Upper lobe of left lung (tissue), 6 donors: ENCODE results near the gene SLC6A15. TPM values are rescaled to one million over a fixed set of nuclear protein-coding genes. Genes with fewer than 3 reads are reported as not detected.

ENCODE experiments used
- ATAC-seq, 2 donors: fragments of 200-7000 bp; cut with Tn5 transposase; one replicate each; pipeline ENCODE4 v1.9.1; 2022; ENCODE audit warnings: mild to moderate bottlenecking in 2 of 2, moderate library complexity in 2 of 2; ENCODE audit not compliant: low FRiP score in 2 of 2
- DNase-seq, 2 donors: peaks; one replicate each; pipeline ENCODE4 v3.0.0-alpha.2; 2019 to 2020
- H3K27ac ChIP-seq, 4 donors: fragments of 200-600 bp; sonication (generic); one replicate each; pipeline ENCODE4 v1.5.1; 2016 to 2019
- H3K27me3 ChIP-seq, 4 donors: fragments of 200-600 bp; sonication (generic); one replicate each; pipeline ENCODE4 v1.5.1; 2017 to 2019
- H3K36me3 ChIP-seq, 4 donors: fragments of 200-600 bp; sonication (generic); one replicate each; pipeline ENCODE4 v1.5.1; 2016 to 2019
- H3K4me1 ChIP-seq, 4 donors: fragments of 200-600 bp; sonication (generic); one replicate each; pipeline ENCODE4 v1.5.1; 2018 to 2019
- H3K4me3 ChIP-seq, 4 donors: fragments of 200-600 bp; sonication (generic); one replicate each; pipeline ENCODE4 v1.5.1; 2017 to 2019; ENCODE audit warnings: mild to moderate bottlenecking in 2 of 4, moderate library complexity in 1 of 4
- H3K9me3 ChIP-seq, 4 donors: fragments of 200-600 bp; sonication (generic); one replicate each; pipeline ENCODE4 v1.5.1; 2018 to 2019
- EP300 ChIP-seq, 4 donors: sonication (generic); formaldehyde crosslinking; IDR thresholded peaks; one replicate each; pipeline ENCODE4 v1.5.1; 2017; ENCODE audit warnings: antibody characterized with exemption in 4 of 4, control low read depth in 2 of 4
- POLR2A ChIP-seq, 4 donors: fragments of 450-650 bp; IDR thresholded peaks; one replicate each; pipeline ENCODE4 v1.5.1; 2016 to 2017; ENCODE audit warnings: antibody characterized with exemption in 4 of 4, mild to moderate bottlenecking in 2 of 4
- POLR2AphosphoS5 ChIP-seq, 2 donors: sonication (generic); formaldehyde crosslinking; IDR thresholded peaks; one replicate each; pipeline ENCODE4 v1.5.1; 2017; ENCODE audit warnings: antibody characterized with exemption in 2 of 2
- WGBS, 2 donors: methylation state at CpG; one replicate each; pipeline ENCODE4 v1.1.5; 2017 to 2018; 5-methylcytosine and 5-hydroxymethylcytosine counted together
- total RNA-seq, 6 donors: library from RNA; depleted of rRNA in 4 of 6; stranded (reverse); fragments of >200 nt in 4 of 6; gene quantifications; one replicate each; pipeline versions ENCODE4 v1.1.0 to v1.2.1, GENCODE V29; 2016 to 2021
- TF ChIP-seq, protein P1 (sequence below), 6 experiments: fragments of 450-650 bp in 4 of 6; fragments of 200-600 bp in 2 of 6; sonication (generic) in 2 of 6; IDR thresholded peaks; one replicate each; pipeline ENCODE4 v1.5.1; 2016 to 2019; ENCODE audit warnings: antibody characterized with exemption in 6 of 6
- donor health status: DM: no; HTN: no; CAD: no; lungs with moderate emphysema.
- donor health status: DM: no; HTN: yes; CAD: no; lungs with severe emphysema.

SLC6A15 gene
- total RNA-seq, 6 donors from 2014 or later, result 0.30 to 0.69 (median 0.44) TPM; not detected in 3

- DNase-seq (no peak), ATAC-seq (no peak)
- TF ChIP-seq POLR2AphosphoS5 (IDR thresholded peaks at IDR 0.05) (no peak), POLR2A (IDR thresholded peaks at IDR 0.05) (no peak), EP300 (IDR thresholded peaks at IDR 0.05) (no peak)
- TF ChIP-seq, protein P1, sequence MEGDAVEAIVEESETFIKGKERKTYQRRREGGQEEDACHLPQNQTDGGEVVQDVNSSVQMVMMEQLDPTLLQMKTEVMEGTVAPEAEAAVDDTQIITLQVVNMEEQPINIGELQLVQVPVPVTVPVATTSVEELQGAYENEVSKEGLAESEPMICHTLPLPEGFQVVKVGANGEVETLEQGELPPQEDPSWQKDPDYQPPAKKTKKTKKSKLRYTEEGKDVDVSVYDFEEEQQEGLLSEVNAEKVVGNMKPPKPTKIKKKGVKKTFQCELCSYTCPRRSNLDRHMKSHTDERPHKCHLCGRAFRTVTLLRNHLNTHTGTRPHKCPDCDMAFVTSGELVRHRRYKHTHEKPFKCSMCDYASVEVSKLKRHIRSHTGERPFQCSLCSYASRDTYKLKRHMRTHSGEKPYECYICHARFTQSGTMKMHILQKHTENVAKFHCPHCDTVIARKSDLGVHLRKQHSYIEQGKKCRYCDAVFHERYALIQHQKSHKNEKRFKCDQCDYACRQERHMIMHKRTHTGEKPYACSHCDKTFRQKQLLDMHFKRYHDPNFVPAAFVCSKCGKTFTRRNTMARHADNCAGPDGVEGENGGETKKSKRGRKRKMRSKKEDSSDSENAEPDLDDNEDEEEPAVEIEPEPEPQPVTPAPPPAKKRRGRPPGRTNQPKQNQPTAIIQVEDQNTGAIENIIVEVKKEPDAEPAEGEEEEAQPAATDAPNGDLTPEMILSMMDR (IDR thresholded peaks at IDR 0.05), result no peak
- Histone ChIP-seq H3K36me3 (no peaks in the 10 kb centered on the region), H3K4me3 (no peak overlapping the region), H3K4me1 (no peaks in the 10 kb centered on the region), H3K27me3 (no peaks in the 10 kb centered on the region), H3K27ac (no peak overlapping the region), H3K9me3 (no peaks in the 10 kb centered on the region)
- WGBS, 2 donors, result 72 to 74% methylated on average over 2 of the region's 2 CpGs
Measured at GRCh38 chr12:84889818-84890217, 22.8 kb downstream of the SLC6A15 start.

- ATAC-seq, result no peak
- TF ChIP-seq, protein P1 (IDR thresholded peaks at IDR 0.05), result no peak
- TF ChIP-seq POLR2AphosphoS5 (IDR thresholded peaks at IDR 0.05) (no peak), EP300 (IDR thresholded peaks at IDR 0.05) (no peak), POLR2A (IDR thresholded peaks at IDR 0.05) (no peak)
Measured at GRCh38 chr12:84888861-84889260, 23.7 kb downstream of the SLC6A15 start.

DNA sequence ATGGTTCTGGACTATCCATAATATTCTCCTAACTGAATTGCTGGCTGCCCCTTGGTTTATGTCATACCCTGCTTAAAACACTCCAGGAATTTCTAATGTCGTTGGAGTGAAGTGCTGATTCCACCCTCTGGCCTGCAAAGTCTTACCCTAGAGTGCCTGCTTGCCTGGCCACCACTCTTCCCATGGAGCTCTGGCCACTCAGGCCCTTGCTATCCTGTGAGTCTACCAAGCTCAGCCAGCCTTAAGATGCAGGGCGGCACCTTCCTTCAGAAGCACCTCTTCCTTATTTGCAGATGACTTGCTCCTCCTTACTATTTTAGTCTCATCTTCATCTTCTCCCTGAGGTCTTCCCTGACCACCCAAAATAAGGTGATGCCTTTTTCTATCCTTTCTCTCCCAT, 35.3 kb downstream of the SLC6A15 start:
- H3K36me3 ChIP-seq, result no peaks in the 10 kb centered on the region
- TF ChIP-seq EP300 (IDR thresholded peaks at IDR 0.05) (no peak), POLR2AphosphoS5 (IDR thresholded peaks at IDR 0.05) (no peak), POLR2A (IDR thresholded peaks at IDR 0.05) (no peak)
- TF ChIP-seq, protein P1 (IDR thresholded peaks at IDR 0.05), result no peak
- WGBS, 2 donors, result 52 to 57% methylated on average over 2 of the region's 2 CpGs
- H3K4me1 ChIP-seq, result no peaks in the 10 kb centered on the region
- no peak overlapping the region for H3K27ac ChIP-seq
- H3K4me3 ChIP-seq, result no peak overlapping the region
- H3K27me3 ChIP-seq, result no peaks in the 10 kb centered on the region
- H3K9me3 ChIP-seq, result no peaks in the 10 kb centered on the region
- no peak for ATAC-seq
- no peak for DNase-seq

More at GRCh38 chr12:84888861-84889260, 23.7 kb downstream of the SLC6A15 start:
- Histone ChIP-seq H3K27ac (no peak overlapping the region), H3K4me3 (no peak overlapping the region), H3K27me3 (no peaks in the 10 kb centered on the region), H3K9me3 (no peaks in the 10 kb centered on the region), H3K36me3 (no peaks in the 10 kb centered on the region), H3K4me1 (no peaks in the 10 kb centered on the region)
- 86 to 88% methylated on average over 5 of the region's 5 CpGs for WGBS, 2 donors
- no peak for DNase-seq

GRCh38 chr12:84875241-84875640, 37.4 kb downstream of the SLC6A15 start:
- ATAC-seq, result no peak
- Histone ChIP-seq H3K9me3 (no peaks in the 10 kb centered on the region), H3K27me3 (no peaks in the 10 kb centered on the region), H3K4me3 (no peak overlapping the region), H3K36me3 (no peaks in the 10 kb centered on the region), H3K27ac (no peak overlapping the region), H3K4me1 (no peaks in the 10 kb centered on the region)
- WGBS, 2 donors, result 67 to 77% methylated on average over 4 of the region's 4 CpGs
- no peak for DNase-seq
- TF ChIP-seq EP300 (IDR thresholded peaks at IDR 0.05) (no peak), POLR2AphosphoS5 (IDR thresholded peaks at IDR 0.05) (no peak), POLR2A (IDR thresholded peaks at IDR 0.05) (no peak)
- TF ChIP-seq, protein P1 (IDR thresholded peaks at IDR 0.05), result no peak

DNA sequence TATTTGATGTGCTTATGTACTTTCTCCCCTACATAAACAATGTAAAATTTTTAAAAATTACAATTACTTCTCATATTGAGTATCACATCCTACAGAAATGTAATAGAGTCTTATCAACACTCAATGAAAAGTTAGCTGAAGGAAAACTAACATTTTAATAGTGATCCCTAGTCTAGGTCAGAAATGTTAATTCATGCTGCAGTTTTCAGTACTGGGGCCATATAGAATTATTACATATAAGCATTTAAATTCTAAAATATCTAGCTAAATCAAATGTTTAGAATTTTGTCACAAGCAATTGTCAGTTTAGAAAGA, 37.8 kb downstream of the SLC6A15 start:
- H3K27me3 ChIP-seq, result no peaks in the 10 kb centered on the region
- ATAC-seq, result no peak
- DNase-seq, result no peak
- TF ChIP-seq POLR2A (IDR thresholded peaks at IDR 0.05), result no peak
- TF ChIP-seq EP300 (IDR thresholded peaks at IDR 0.05), result no peak
- TF ChIP-seq POLR2AphosphoS5 (IDR thresholded peaks at IDR 0.05), result no peak
- TF ChIP-seq, protein P1 (IDR thresholded peaks at IDR 0.05), result no peak
- H3K4me3 ChIP-seq, result no peak overlapping the region
- H3K27ac ChIP-seq, result no peak overlapping the region
- H3K4me1 ChIP-seq, result no peaks in the 10 kb centered on the region
- H3K36me3 ChIP-seq, result no peaks in the 10 kb centered on the region
- H3K9me3 ChIP-seq, result no peaks in the 10 kb centered on the region
